Liver (tissue), 9 donors: ENCODE data around the gene C11orf97. TPM values are rescaled to one million over a fixed set of nuclear protein-coding genes. Genes with fewer than 3 reads are reported as not detected.

Experiments
- DNase-seq: peaks from one replicate; pipeline ENCODE4 v3.0.0-alpha.2; 2017; ENCODE audit warnings: low spot score
- H3K27ac ChIP-seq, 2 donors: one replicate each; pipeline ENCODE4 v1.7.0; 2013; ENCODE audit warnings: inconsistent platforms in 2 of 2, low read length in 2 of 2, control low read depth in 1 of 2, low read depth in 1 of 2, mild to moderate bottlenecking in 1 of 2
- H3K27me3 ChIP-seq, 4 donors: one replicate each; pipeline versions ENCODE4 v1.6.1 to v1.7.0; 2013; ENCODE audit warnings: low read length in 3 of 4, inconsistent platforms in 1 of 4, mild to moderate bottlenecking in 1 of 4, moderate library complexity in 1 of 4; ENCODE audit not compliant: control insufficient read depth in 4 of 4, insufficient read depth in 4 of 4
- H3K36me3 ChIP-seq, 4 donors: one replicate each; pipeline versions ENCODE4 v1.6.1 to v1.7.0; 2013; ENCODE audit warnings: low read length in 3 of 4, mild to moderate bottlenecking in 3 of 4, low read depth in 1 of 4, moderate library complexity in 1 of 4; ENCODE audit not compliant: control insufficient read depth in 4 of 4, insufficient read depth in 3 of 4
- H3K4me1 ChIP-seq, 4 donors: one replicate each; pipeline versions ENCODE4 v1.6.1 to v1.7.0; 2013; ENCODE audit warnings: low read length in 3 of 4, mild to moderate bottlenecking in 3 of 4, moderate library complexity in 1 of 4; ENCODE audit not compliant: control insufficient read depth in 4 of 4, insufficient read depth in 4 of 4
- H3K4me3 ChIP-seq, 3 donors: one replicate each; pipeline versions ENCODE4 v1.6.1 to v1.7.0; 2013; ENCODE audit warnings: low read length in 3 of 3, control low read depth in 1 of 3, low read depth in 1 of 3, mild to moderate bottlenecking in 1 of 3
- H3K9ac ChIP-seq, 2 donors: one replicate each; pipeline ENCODE4 v1.7.0; 2013; ENCODE audit warnings: low read length in 2 of 2, mild to moderate bottlenecking in 2 of 2, moderate library complexity in 2 of 2, control low read depth in 1 of 2, low read depth in 1 of 2
- H3K9me3 ChIP-seq, 4 donors: one replicate each; pipeline versions ENCODE4 v1.6.1 to v1.7.0; 2013; ENCODE audit warnings: low read length in 3 of 4; ENCODE audit not compliant: control insufficient read depth in 4 of 4
- EGR1 ChIP-seq, 2 donors: IDR thresholded peaks; 2 replicates each; pipeline ENCODE4 v1.6.1; 2016 to 2018; ENCODE audit warnings: antibody characterized with exemption in 2 of 2, low read depth in 2 of 2
- FOXA1 ChIP-seq: IDR thresholded peaks from 2 replicates; pipeline ENCODE4 v1.6.1; 2016; ENCODE audit warnings: antibody characterized with exemption
- FOXA2 ChIP-seq: IDR thresholded peaks from 2 replicates; pipeline ENCODE4 v1.6.1; 2016; ENCODE audit warnings: antibody characterized with exemption
- GABPA ChIP-seq, 2 donors: IDR thresholded peaks in 1 of 2; conservative IDR thresholded peaks in 1 of 2; 2 replicates each; pipeline ENCODE4 v1.6.1; 2016; ENCODE audit warnings: antibody characterized with exemption in 2 of 2, mild to moderate bottlenecking in 1 of 2, moderate library complexity in 1 of 2
- HNF4A ChIP-seq, 2 donors: conservative IDR thresholded peaks; 2 replicates each; pipeline ENCODE4 v1.6.1; 2016; ENCODE audit warnings: antibody characterized with exemption in 2 of 2, mild to moderate bottlenecking in 2 of 2
- HNF4G ChIP-seq: IDR thresholded peaks from 2 replicates; pipeline ENCODE4 v1.6.1; 2016; ENCODE audit warnings: antibody characterized with exemption
- JUND ChIP-seq, 2 donors: IDR thresholded peaks; 2 replicates each; pipeline ENCODE4 v1.6.1; 2016; ENCODE audit warnings: antibody characterized with exemption in 2 of 2
- NR2F2 ChIP-seq: IDR thresholded peaks from 2 replicates; pipeline ENCODE4 v1.6.1; 2016; ENCODE audit warnings: antibody characterized with exemption
- RAD21 ChIP-seq, 2 donors: IDR thresholded peaks; 2 replicates each; pipeline ENCODE4 v1.6.1; 2016; ENCODE audit warnings: antibody characterized with exemption in 2 of 2, mild to moderate bottlenecking in 2 of 2
- RXRA ChIP-seq, 2 donors: IDR thresholded peaks; 2 replicates each; pipeline ENCODE4 v1.6.1; 2017 to 2018; ENCODE audit warnings: antibody characterized with exemption in 2 of 2, mild to moderate bottlenecking in 1 of 2
- SP1 ChIP-seq: IDR thresholded peaks from 2 replicates; pipeline ENCODE4 v1.6.1; 2018; ENCODE audit warnings: antibody characterized with exemption, mild to moderate bottlenecking
- TAF1 ChIP-seq: conservative IDR thresholded peaks from 2 replicates; pipeline ENCODE4 v1.6.1; 2016; ENCODE audit warnings: antibody characterized with exemption, mild to moderate bottlenecking
- YY1 ChIP-seq: IDR thresholded peaks from 2 replicates; pipeline ENCODE4 v1.6.1; 2016; ENCODE audit warnings: antibody characterized with exemption, mild to moderate bottlenecking
- WGBS: extraction: QIAGEN DNeasy Blood & Tissue Kit; methylation state at CpG from one replicate; pipeline ENCODE4 v1.1.7; 2013; 5-methylcytosine and 5-hydroxymethylcytosine counted together
- polyA plus RNA-seq, 2 donors: library from polyadenylated mRNA; stranded (reverse) in 1 of 2; unstranded in 1 of 2; fragments of 200-250 nt in 1 of 2; fragments of >200 nt in 1 of 2; fragmentation: Nextera tagmentation in 1 of 2; extraction: Ambion mirVana in 1 of 2; gene quantifications; one replicate each; pipeline versions ENCODE4 v1.2.1 to v1.2.3, GENCODE V29; 2013 to 2015
- total RNA-seq, 2 donors: library from RNA; depleted of rRNA; stranded (reverse); fragments of >200 nt; gene quantifications; one replicate each; pipeline ENCODE4 v1.2.3, GENCODE V29; 2014
- TF ChIP-seq, protein P1 (sequence below): IDR thresholded peaks from 2 replicates; pipeline ENCODE4 v1.6.1; 2016; ENCODE audit warnings: antibody characterized with exemption
- TF ChIP-seq, protein P2 (sequence below): IDR thresholded peaks from 2 replicates; pipeline ENCODE4 v1.6.1; 2016; ENCODE audit warnings: antibody characterized with exemption
- TF ChIP-seq, protein P3 (sequence below): fragments of 150-350 bp; IDR thresholded peaks from 2 replicates; pipeline ENCODE4 v1.5.1; 2017; ENCODE audit warnings: improper control_type of control experiment, low read depth, low read length; ENCODE audit not compliant: missing input control
- TF ChIP-seq, protein P4 (sequence below): IDR thresholded peaks from 2 replicates; pipeline ENCODE4 v1.6.1; 2016; ENCODE audit warnings: antibody characterized with exemption
- TF ChIP-seq, protein P5 (sequence below): IDR thresholded peaks from 2 replicates; pipeline ENCODE4 v1.6.1; 2016; ENCODE audit warnings: antibody characterized with exemption, mild to moderate bottlenecking
- donor health status: healthy.
- donor health status: healthy.
- donor health status: healthy.
- donor health status: healthy.
- donor health status: healthy.

The C11orf97 gene
- total and polyA plus RNA-seq, 4 donors, result 0.36 to 0.94 TPM; not detected in 2

DNA sequence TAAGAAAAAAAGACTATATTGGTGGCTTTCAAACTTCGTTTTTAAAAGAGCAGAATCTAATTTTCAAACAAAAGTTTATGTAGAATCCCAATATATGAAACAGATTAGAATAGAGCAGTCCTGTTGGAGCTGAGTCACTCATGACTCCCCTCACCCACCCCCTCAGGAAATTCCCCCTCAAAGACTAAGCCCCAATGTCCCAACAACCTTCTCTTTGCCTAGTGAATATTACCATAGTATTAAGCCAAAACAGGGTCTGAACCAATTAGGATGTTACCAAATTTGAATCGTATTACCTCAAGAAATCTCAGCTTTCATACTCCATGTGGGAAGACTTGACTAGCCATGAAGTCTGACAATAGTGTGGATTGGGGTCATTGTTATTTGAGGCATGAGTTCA lies 47.1 kb downstream of the C11orf97 start:
- no peaks in the 10 kb centered on the region for H3K27me3 ChIP-seq
- no peaks in the 10 kb centered on the region for H3K4me1 ChIP-seq
- DNase-seq, result no peak
- H3K9ac ChIP-seq, result no peak overlapping the region
- H3K4me3 ChIP-seq, result no peak overlapping the region
- H3K36me3 ChIP-seq, result no peaks in the 10 kb centered on the region
- TF ChIP-seq FOXA2, result no peak
- TF ChIP-seq SP1, result no peak
- H3K27ac ChIP-seq, result no peak overlapping the region
- WGBS, result 82% methylated on average over 2 of the region's 2 CpGs
- no peaks in the 10 kb centered on the region for H3K9me3 ChIP-seq

DNA sequence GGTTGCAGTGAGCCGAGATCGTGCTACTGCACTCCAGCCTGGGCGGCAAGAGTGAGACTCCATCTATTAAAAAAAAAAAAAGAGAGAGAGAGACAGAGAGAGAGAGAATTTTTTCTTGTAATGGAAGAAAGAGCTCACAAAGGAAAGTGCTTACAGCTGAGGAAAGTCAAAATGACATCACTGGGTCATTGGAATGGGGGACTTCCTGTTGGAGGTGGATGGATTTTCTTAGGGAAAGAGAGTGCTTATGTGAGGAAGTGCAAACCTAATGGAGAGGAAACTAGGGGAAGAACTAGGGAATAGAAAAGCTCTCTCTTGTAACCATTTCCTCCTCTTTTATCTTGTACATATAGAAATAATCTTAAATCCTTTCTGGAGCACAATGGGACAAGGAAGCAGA lies 48.6 kb downstream of the C11orf97 start:
- 88% methylated on average over 3 of the region's 3 CpGs for WGBS

More for the DNA sequence above, 48.6 kb downstream of the C11orf97 start:
- Histone ChIP-seq H3K9me3 (no peaks in the 10 kb centered on the region), H3K9ac (no peak overlapping the region), H3K4me1 (no peaks in the 10 kb centered on the region), H3K4me3 (no peak overlapping the region), H3K27ac (no peak overlapping the region), H3K36me3 (no peaks in the 10 kb centered on the region), H3K27me3 (no peaks in the 10 kb centered on the region)
- TF ChIP-seq, protein P1, sequence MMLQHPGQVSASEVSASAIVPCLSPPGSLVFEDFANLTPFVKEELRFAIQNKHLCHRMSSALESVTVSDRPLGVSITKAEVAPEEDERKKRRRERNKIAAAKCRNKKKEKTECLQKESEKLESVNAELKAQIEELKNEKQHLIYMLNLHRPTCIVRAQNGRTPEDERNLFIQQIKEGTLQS, result no peak
- TF ChIP-seq FOXA1 (no peak), NR2F2 (no peak), TAF1 (no peak), JUND (IDR thresholded peaks at IDR 0.05) (no peak), RAD21 (IDR thresholded peaks at IDR 0.05) (no peak), EGR1 (IDR thresholded peaks at IDR 0.05; ENCODE audit: low read depth in 2 of 2) (no peak), RXRA (IDR thresholded peaks at IDR 0.05) (no peak), HNF4A (conservative IDR thresholded peaks at IDR 0.05) (no peak), SP1 (no peak), YY1 (no peak), HNF4G (no peak), GABPA (IDR thresholded peaks at IDR 0.05 in 1 of 2, conservative IDR thresholded peaks at IDR 0.05 in 1 of 2) (no peak), FOXA2 (no peak)
- TF ChIP-seq, protein P2, sequence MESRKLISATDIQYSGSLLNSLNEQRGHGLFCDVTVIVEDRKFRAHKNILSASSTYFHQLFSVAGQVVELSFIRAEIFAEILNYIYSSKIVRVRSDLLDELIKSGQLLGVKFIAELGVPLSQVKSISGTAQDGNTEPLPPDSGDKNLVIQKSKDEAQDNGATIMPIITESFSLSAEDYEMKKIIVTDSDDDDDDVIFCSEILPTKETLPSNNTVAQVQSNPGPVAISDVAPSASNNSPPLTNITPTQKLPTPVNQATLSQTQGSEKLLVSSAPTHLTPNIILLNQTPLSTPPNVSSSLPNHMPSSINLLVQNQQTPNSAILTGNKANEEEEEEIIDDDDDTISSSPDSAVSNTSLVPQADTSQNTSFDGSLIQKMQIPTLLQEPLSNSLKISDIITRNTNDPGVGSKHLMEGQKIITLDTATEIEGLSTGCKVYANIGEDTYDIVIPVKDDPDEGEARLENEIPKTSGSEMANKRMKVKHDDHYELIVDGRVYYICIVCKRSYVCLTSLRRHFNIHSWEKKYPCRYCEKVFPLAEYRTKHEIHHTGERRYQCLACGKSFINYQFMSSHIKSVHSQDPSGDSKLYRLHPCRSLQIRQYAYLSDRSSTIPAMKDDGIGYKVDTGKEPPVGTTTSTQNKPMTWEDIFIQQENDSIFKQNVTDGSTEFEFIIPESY, result no peak
- TF ChIP-seq, protein P3, sequence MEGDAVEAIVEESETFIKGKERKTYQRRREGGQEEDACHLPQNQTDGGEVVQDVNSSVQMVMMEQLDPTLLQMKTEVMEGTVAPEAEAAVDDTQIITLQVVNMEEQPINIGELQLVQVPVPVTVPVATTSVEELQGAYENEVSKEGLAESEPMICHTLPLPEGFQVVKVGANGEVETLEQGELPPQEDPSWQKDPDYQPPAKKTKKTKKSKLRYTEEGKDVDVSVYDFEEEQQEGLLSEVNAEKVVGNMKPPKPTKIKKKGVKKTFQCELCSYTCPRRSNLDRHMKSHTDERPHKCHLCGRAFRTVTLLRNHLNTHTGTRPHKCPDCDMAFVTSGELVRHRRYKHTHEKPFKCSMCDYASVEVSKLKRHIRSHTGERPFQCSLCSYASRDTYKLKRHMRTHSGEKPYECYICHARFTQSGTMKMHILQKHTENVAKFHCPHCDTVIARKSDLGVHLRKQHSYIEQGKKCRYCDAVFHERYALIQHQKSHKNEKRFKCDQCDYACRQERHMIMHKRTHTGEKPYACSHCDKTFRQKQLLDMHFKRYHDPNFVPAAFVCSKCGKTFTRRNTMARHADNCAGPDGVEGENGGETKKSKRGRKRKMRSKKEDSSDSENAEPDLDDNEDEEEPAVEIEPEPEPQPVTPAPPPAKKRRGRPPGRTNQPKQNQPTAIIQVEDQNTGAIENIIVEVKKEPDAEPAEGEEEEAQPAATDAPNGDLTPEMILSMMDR, result no peak
- TF ChIP-seq, protein P4, sequence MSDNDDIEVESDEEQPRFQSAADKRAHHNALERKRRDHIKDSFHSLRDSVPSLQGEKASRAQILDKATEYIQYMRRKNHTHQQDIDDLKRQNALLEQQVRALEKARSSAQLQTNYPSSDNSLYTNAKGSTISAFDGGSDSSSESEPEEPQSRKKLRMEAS, result no peak
- TF ChIP-seq, protein P5, sequence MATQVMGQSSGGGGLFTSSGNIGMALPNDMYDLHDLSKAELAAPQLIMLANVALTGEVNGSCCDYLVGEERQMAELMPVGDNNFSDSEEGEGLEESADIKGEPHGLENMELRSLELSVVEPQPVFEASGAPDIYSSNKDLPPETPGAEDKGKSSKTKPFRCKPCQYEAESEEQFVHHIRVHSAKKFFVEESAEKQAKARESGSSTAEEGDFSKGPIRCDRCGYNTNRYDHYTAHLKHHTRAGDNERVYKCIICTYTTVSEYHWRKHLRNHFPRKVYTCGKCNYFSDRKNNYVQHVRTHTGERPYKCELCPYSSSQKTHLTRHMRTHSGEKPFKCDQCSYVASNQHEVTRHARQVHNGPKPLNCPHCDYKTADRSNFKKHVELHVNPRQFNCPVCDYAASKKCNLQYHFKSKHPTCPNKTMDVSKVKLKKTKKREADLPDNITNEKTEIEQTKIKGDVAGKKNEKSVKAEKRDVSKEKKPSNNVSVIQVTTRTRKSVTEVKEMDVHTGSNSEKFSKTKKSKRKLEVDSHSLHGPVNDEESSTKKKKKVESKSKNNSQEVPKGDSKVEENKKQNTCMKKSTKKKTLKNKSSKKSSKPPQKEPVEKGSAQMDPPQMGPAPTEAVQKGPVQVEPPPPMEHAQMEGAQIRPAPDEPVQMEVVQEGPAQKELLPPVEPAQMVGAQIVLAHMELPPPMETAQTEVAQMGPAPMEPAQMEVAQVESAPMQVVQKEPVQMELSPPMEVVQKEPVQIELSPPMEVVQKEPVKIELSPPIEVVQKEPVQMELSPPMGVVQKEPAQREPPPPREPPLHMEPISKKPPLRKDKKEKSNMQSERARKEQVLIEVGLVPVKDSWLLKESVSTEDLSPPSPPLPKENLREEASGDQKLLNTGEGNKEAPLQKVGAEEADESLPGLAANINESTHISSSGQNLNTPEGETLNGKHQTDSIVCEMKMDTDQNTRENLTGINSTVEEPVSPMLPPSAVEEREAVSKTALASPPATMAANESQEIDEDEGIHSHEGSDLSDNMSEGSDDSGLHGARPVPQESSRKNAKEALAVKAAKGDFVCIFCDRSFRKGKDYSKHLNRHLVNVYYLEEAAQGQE, result no peak
- no peak for DNase-seq
